KMS-11 (cell line): Measurements from ENCODE around the gene PLAGL2.

Experiments used
- H2AFZ ChIP-seq: fragments of 200-600 bp; sonication (generic); 2 replicates; pipeline ENCODE4 v1.6.1; 2016; ENCODE audit warnings: antibody characterized with exemption, mixed run types, low read depth
- H3K27ac ChIP-seq: fragments of 200-600 bp; sonication (generic); 2 replicates; pipeline ENCODE4 v1.6.1; 2016; ENCODE audit warnings: mild to moderate bottlenecking, mixed run types
- H3K27me3 ChIP-seq: fragments of 200-600 bp; sonication (generic); 2 replicates; pipeline ENCODE4 v1.6.1; 2017; ENCODE audit warnings: mild to moderate bottlenecking, low read depth, mixed run types, moderate library complexity; ENCODE audit not compliant: insufficient read depth
- H3K36me3 ChIP-seq: fragments of 200-600 bp; sonication (generic); 2 replicates; pipeline ENCODE4 v1.6.1; 2017; ENCODE audit warnings: mild to moderate bottlenecking, mixed run types; ENCODE audit not compliant: insufficient read depth
- H3K4me1 ChIP-seq: fragments of 200-600 bp; sonication (generic); 2 replicates; pipeline ENCODE4 v1.6.1; 2016; ENCODE audit warnings: mild to moderate bottlenecking, low read depth, mixed run types; ENCODE audit not compliant: poor library complexity, severe bottlenecking
- H3K4me2 ChIP-seq: fragments of 200-600 bp; sonication (generic); 2 replicates; pipeline ENCODE4 v1.7.0; 2016; ENCODE audit warnings: mild to moderate bottlenecking, mixed run types
- H3K4me3 ChIP-seq: fragments of 200-600 bp; sonication (generic); IDR thresholded peaks from 2 replicates; pipeline ENCODE4 v1.6.1; 2017; ENCODE audit warnings: low read depth, low read length, mixed read lengths; ENCODE audit not compliant: insufficient read depth
- H3K79me2 ChIP-seq: fragments of 200-600 bp; sonication (generic); 2 replicates; pipeline ENCODE4 v1.6.1; 2016; ENCODE audit warnings: low read depth, mixed run types; ENCODE audit not compliant: insufficient read depth
- H3K9ac ChIP-seq: fragments of 200-600 bp; sonication (generic); 2 replicates; pipeline ENCODE4 v1.6.1; 2016; ENCODE audit warnings: mild to moderate bottlenecking, mixed run types
- H4K20me1 ChIP-seq: fragments of 200-600 bp; sonication (generic); 2 replicates; pipeline ENCODE4 v1.6.1; 2016; ENCODE audit warnings: mild to moderate bottlenecking, mixed run types; ENCODE audit not compliant: insufficient read depth
- CTCF ChIP-seq: fragments of 200-600 bp; sonication (generic); conservative IDR thresholded peaks from 2 replicates; pipeline ENCODE4 v1.6.1; 2017; ENCODE audit warnings: low read depth, mild to moderate bottlenecking, antibody characterized with exemption, low read length, moderate library complexity, mixed read lengths

PLAGL2 gene

GRCh38 chr20:32207626-32208498, at the start of gene PLAGL2, which contains the start of gene POFUT1:
Gene PLAGL2, minus strand, starts transcription at chr20:32207743. Its CDS starts 5,565 bp downstream, at chr20:32202178.
Gene POFUT1, plus strand, starts transcription at chr20:32207880. Its CDS starts 62 bp downstream, at chr20:32207942.
- peaks cover 49% of the 10 kb centered on the region for H3K4me1 ChIP-seq
- peak within 1 kb of the TSS; percentile 95 for H3K9ac ChIP-seq
- peak within 1 kb of the TSS; percentile 97 for H3K4me2 ChIP-seq
- no peaks in the 10 kb centered on the region for H3K36me3 ChIP-seq
- no peak within 1 kb of the TSS for H3K4me3 ChIP-seq
- H3K27ac ChIP-seq, result peak within 1 kb of the TSS; percentile 54
- 0 out of 2 replicates have a peak, but pooled peaks have one; percentile 23 for TF ChIP-seq CTCF
- H4K20me1 ChIP-seq, result peaks cover 5% of the 10 kb centered on the region; the same call in 1 of the 2 replicates
- H2AFZ ChIP-seq, result peak within 1 kb of the TSS; percentile 84
- H3K79me2 ChIP-seq, result peaks cover 69% of the 10 kb centered on the region
- no peaks in the 10 kb centered on the region for H3K27me3 ChIP-seq

- H3K79me2 ChIP-seq, result no peaks in the 10 kb centered on the region
- no peak overlapping the region for H3K4me2 ChIP-seq
- H3K27ac ChIP-seq, result no peak overlapping the region
- no peaks in the 10 kb centered on the region for H4K20me1 ChIP-seq
- no peak for TF ChIP-seq CTCF
- H3K4me3 ChIP-seq, result no peak overlapping the region
- no peak overlapping the region for H3K9ac ChIP-seq
- peaks cover 6% of the 10 kb centered on the region for H3K4me1 ChIP-seq
- no peaks in the 10 kb centered on the region for H3K36me3 ChIP-seq
- H3K27me3 ChIP-seq, result no peaks in the 10 kb centered on the region
- H2AFZ ChIP-seq, result no peak overlapping the region
Measured at GRCh38 chr20:32252189-32252588, 44.6 kb upstream of the PLAGL2 start.

GRCh38 chr20:32251470-32251869, 43.9 kb upstream of the PLAGL2 start:
- TF ChIP-seq CTCF, result no peak
- Histone ChIP-seq H2AFZ (no peak overlapping the region), H3K27ac (no peak overlapping the region)

DNA sequence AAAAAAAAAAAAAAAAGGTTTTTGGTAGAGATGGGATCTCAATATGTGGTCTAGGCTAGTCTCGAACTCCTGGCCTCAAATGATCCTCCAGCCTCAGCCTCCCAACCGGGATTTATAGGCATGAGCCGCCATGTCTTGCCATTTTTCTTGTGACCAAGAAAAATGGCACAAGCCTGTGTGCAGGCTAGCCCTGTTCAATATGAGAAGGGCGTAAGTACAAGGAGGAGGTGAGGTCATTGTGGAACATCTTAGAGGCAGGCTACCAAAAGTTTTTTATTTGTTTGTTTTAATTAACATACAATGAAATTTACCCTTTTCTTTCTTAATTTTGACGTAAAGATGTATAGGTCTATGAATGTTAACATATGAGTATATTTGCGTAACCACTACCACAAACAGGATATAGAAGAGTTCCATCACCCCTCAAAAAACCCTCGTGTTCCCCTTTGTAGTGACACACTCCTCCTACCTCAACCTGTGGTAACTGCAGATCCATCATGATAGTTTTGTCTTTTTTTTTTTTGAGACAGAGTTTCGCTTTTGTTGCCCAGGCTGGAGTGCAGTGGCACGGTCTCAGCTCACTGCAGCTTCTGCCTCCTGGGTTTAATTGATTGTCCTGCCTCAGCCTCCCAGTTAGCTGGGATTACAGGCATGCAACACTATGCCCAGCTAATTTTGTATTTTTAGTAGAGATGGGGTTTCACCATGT, 41.6 kb upstream of the PLAGL2 start:
- Histone ChIP-seq H3K4me2 (no peak overlapping the region), H3K27me3 (no peaks in the 10 kb centered on the region), H4K20me1 (no peaks in the 10 kb centered on the region), H3K36me3 (no peaks in the 10 kb centered on the region), H3K9ac (no peak overlapping the region), H3K4me3 (no peak overlapping the region), H3K79me2 (no peaks in the 10 kb centered on the region), H3K4me1 (no peaks in the 10 kb centered on the region), H2AFZ (no peak overlapping the region), H3K27ac (no peak overlapping the region)
- no peak for TF ChIP-seq CTCF

More at GRCh38 chr20:32251470-32251869, 43.9 kb upstream of the PLAGL2 start:
- H3K4me2 ChIP-seq, result no peak overlapping the region
- no peak overlapping the region for H3K4me3 ChIP-seq
- no peaks in the 10 kb centered on the region for H4K20me1 ChIP-seq
- H3K9ac ChIP-seq, result no peak overlapping the region
- no peaks in the 10 kb centered on the region for H3K4me1 ChIP-seq
- H3K27me3 ChIP-seq, result no peaks in the 10 kb centered on the region
- no peaks in the 10 kb centered on the region for H3K36me3 ChIP-seq
- H3K79me2 ChIP-seq, result no peaks in the 10 kb centered on the region
